GM19238 (cell line): Measurements from ENCODE around the gene DNAJC6.
"Not testable (repeated sequence)": the region's sequence is repeated elsewhere in the genome, so short reads cannot be mapped to it uniquely, and the experiment has no call there.

Source experiments
- DNase-seq: peaks from one replicate; pipeline ENCODE4 v3.0.0; 2011; ENCODE audit warnings: low spot score; ENCODE audit not compliant: insufficient read length

The DNAJC6 gene

GRCh38 chr1:65355031-65355712, 45.8 kb downstream of the DNAJC6 start:
- no peak for DNase-seq

- DNase-seq = no peak
These were observed 48.1 kb downstream of the DNAJC6 start for GRCh38 chr1:65357291-65357960.

GRCh38 chr1:65359888-65360287, 50.5 kb downstream of the DNAJC6 start:
- DNase-seq = no peak

GRCh38 chr1:65360648-65361047, 51.3 kb downstream of the DNAJC6 start:
- DNase-seq = no peak

- DNase-seq = no peak
These were observed 53.2 kb downstream of the DNAJC6 start for GRCh38 chr1:65362545-65362944.

GRCh38 chr1:65363484-65363883, 54.1 kb downstream of the DNAJC6 start:
- no peak for DNase-seq

- no peak for DNase-seq
These were observed 59.1 kb downstream of the DNAJC6 start for GRCh38 chr1:65368403-65368802.

- DNase-seq = no peak
These were observed 62.2 kb downstream of the DNAJC6 start for GRCh38 chr1:65371544-65371943.

GRCh38 chr1:65372557-65372956, 63.2 kb downstream of the DNAJC6 start:
- DNase-seq = no peak

GRCh38 chr1:65377496-65378246, 68.3 kb downstream of the DNAJC6 start:
- DNase-seq = no peak

- DNase-seq = no peak
These were observed 69.1 kb downstream of the DNAJC6 start for GRCh38 chr1:65378247-65378946.

GRCh38 chr1:65384426-65384825, 75.1 kb downstream of the DNAJC6 start:
- not testable (repeated sequence) for DNase-seq

- DNase-seq = no peak
These were observed 77.1 kb downstream of the DNAJC6 start for GRCh38 chr1:65386439-65386838.

- DNase-seq = no peak
These were observed 78.5 kb downstream of the DNAJC6 start for GRCh38 chr1:65387821-65388220.

- no peak for DNase-seq
These were observed 79.8 kb downstream of the DNAJC6 start for GRCh38 chr1:65388908-65389695.

GRCh38 chr1:65392497-65392896, 83.2 kb downstream of the DNAJC6 start:
- DNase-seq = no peak

- DNase-seq = no peak
These were observed 84.0 kb downstream of the DNAJC6 start for GRCh38 chr1:65393347-65393746.

GRCh38 chr1:65393928-65394327, 84.6 kb downstream of the DNAJC6 start:
- no peak for DNase-seq

GRCh38 chr1:65395887-65396612, 86.7 kb downstream of the DNAJC6 start:
- DNase-seq = no peak

GRCh38 chr1:65398083-65398482, 88.7 kb downstream of the DNAJC6 start:
- no peak for DNase-seq
